SK-N-SH (cell line): Measurements from ENCODE around the gene PPP2R5C. TPM values are rescaled to one million over a fixed set of nuclear protein-coding genes. Genes with fewer than 3 reads are reported as not detected.

Source experiments
- CTCF ChIA-PET: fragments of 300-600, 350-600 bp; formaldehyde crosslinking; extraction: SDS; loops from one replicate; lab custom pipeline; 2021; lab: Yijun Ruan, JAX
- POLR2A ChIA-PET: fragments of 350-600 bp; sonication (Branson Sonifier 250); formaldehyde crosslinking; extraction: SDS; loops from one replicate; lab custom pipeline; 2020; ENCODE audit warnings: antibody characterized with exemption, inconsistent platforms; lab: Yijun Ruan, JAX
- DNase-seq: peaks from one replicate; pipeline ENCODE4 v3.0.0; 2012
- H2AFZ ChIP-seq: fragments of 200-600 bp; sonication (generic); 2 replicates; pipeline ENCODE4 v1.8.1; 2016; ENCODE audit warnings: antibody characterized with exemption, mild to moderate bottlenecking, low read depth
- H3F3A ChIP-seq: fragments of 200-600 bp; sonication (generic); replicated peaks from 2 replicates; pipeline ENCODE3; 2016; ENCODE audit warnings: antibody characterized with exemption, mild to moderate bottlenecking; ENCODE audit not compliant: insufficient read depth
- H3K27ac ChIP-seq, 2 experiments: fragments of 200-500 bp in 1 of 2; fragments of 200-600 bp in 1 of 2; sonication (Bioruptor generic) in 1 of 2; sonication (generic), shearing (Covaris generic) in 1 of 2; 2 replicates each; pipeline versions ENCODE4 v1.5.1 to v1.6.1; 2014 to 2016; ENCODE audit warnings: low read depth in 2 of 2, inconsistent platforms in 1 of 2, low read length in 1 of 2, mild to moderate bottlenecking in 1 of 2, mixed read lengths in 1 of 2
- H3K27me3 ChIP-seq: fragments of 200-600 bp; sonication (generic), shearing (Covaris generic); 2 replicates; pipeline ENCODE4 v1.6.1; 2016; ENCODE audit warnings: mixed run types; ENCODE audit not compliant: insufficient read depth
- H3K36me3 ChIP-seq, 2 experiments: fragments of 200-500 bp in 1 of 2; fragments of 200-600 bp in 1 of 2; sonication (Bioruptor generic) in 1 of 2; sonication (generic) in 1 of 2; replicated peaks in 1 of 2; 2 replicates each; pipeline versions ENCODE3 to v1.5.1; 2014 to 2016; ENCODE audit warnings: low read length in 1 of 2, mild to moderate bottlenecking in 1 of 2; ENCODE audit not compliant: insufficient read depth in 2 of 2, control insufficient read depth in 1 of 2
- H3K4me1 ChIP-seq, 2 experiments: fragments of 200-500 bp in 1 of 2; fragments of 200-600 bp in 1 of 2; sonication (Bioruptor generic) in 1 of 2; sonication (generic), shearing (Covaris generic) in 1 of 2; 2 replicates each; pipeline versions ENCODE4 v1.5.1 to v1.6.1; 2014 to 2016; ENCODE audit warnings: low read depth in 1 of 2, low read length in 1 of 2, mixed run types in 1 of 2; ENCODE audit not compliant: insufficient read depth in 2 of 2, control insufficient read depth in 1 of 2
- H3K4me2 ChIP-seq: fragments of 200-600 bp; sonication (generic), shearing (Covaris generic); 2 replicates; pipeline ENCODE4 v1.6.1; 2017; ENCODE audit warnings: mixed run types
- H3K4me3 ChIP-seq, 2 experiments: fragments of 200-500 bp in 1 of 2; fragments of 200-600 bp in 1 of 2; sonication (Bioruptor generic) in 1 of 2; sonication (generic), shearing (Covaris generic) in 1 of 2; 2 replicates each; pipeline versions ENCODE4 v1.5.1 to v1.8.1; 2014 to 2016; ENCODE audit warnings: low read depth in 2 of 2, inconsistent platforms in 1 of 2, low read length in 1 of 2, mild to moderate bottlenecking in 1 of 2, mixed read lengths in 1 of 2, moderate library complexity in 1 of 2
- H3K79me2 ChIP-seq: fragments of 200-600 bp; sonication (generic); 2 replicates; pipeline ENCODE4 v1.8.1; 2017; ENCODE audit warnings: mild to moderate bottlenecking; ENCODE audit not compliant: insufficient read depth
- H3K9ac ChIP-seq: fragments of 200-600 bp; sonication (generic); 2 replicates; pipeline ENCODE4 v1.6.1; 2017; ENCODE audit warnings: mixed run types
- H3K9me2 ChIP-seq: fragments of 200-600 bp; sonication (generic); 2 replicates; pipeline ENCODE4 v1.6.1; 2017; ENCODE audit warnings: mixed run types
- H3K9me3 ChIP-seq: fragments of 200-600 bp; sonication (generic); 2 replicates; pipeline ENCODE4 v1.6.1; 2017; ENCODE audit warnings: mixed run types, mild to moderate bottlenecking, moderate library complexity
- H4K20me1 ChIP-seq: fragments of 200-600 bp; sonication (generic); 2 replicates; pipeline ENCODE4 v1.6.1; 2017; ENCODE audit warnings: mild to moderate bottlenecking, mixed run types; ENCODE audit not compliant: insufficient read depth
- CTCF ChIP-seq: fragments of 200-600 bp; sonication (generic); IDR thresholded peaks from 2 replicates; pipeline ENCODE4 v1.6.1; 2017; ENCODE audit warnings: antibody characterized with exemption, mild to moderate bottlenecking, moderate library complexity
- FOSL2 ChIP-seq: IDR thresholded peaks from 2 replicates; pipeline ENCODE4 v1.4.0; 2012; ENCODE audit warnings: low read depth, mild to moderate bottlenecking, moderate library complexity, borderline replicate concordance
- GATA2 ChIP-seq: sonication (generic); formaldehyde crosslinking; IDR thresholded peaks from 2 replicates; pipeline ENCODE4 v1.5.0; 2020; ENCODE audit warnings: mild to moderate bottlenecking, missing genetic modification reagents
- JUND ChIP-seq: IDR thresholded peaks from 2 replicates; pipeline ENCODE4 v1.4.0; 2012
- PBX3 ChIP-seq: IDR thresholded peaks from 2 replicates; pipeline ENCODE4; 2012
- RXRA ChIP-seq: IDR thresholded peaks from 2 replicates; pipeline ENCODE4 v1.4.0; 2012; ENCODE audit warnings: low read depth, mild to moderate bottlenecking, borderline replicate concordance
- TCF12 ChIP-seq: IDR thresholded peaks from 2 replicates; pipeline ENCODE4 v1.4.0; 2012
- ZBTB33 ChIP-seq: IDR thresholded peaks from 2 replicates; pipeline ENCODE4 v1.4.0; 2012; ENCODE audit warnings: low read depth, borderline replicate concordance
- WGBS: methylation state at CpG from one replicate; pipeline ENCODE4 v1.1.6; 2017; ENCODE audit warnings: low lambda C conversion rate; 5-methylcytosine and 5-hydroxymethylcytosine counted together
- polyA plus RNA-seq, 3 experiments: library from polyadenylated mRNA; depleted of rRNA; stranded (reverse); fragments of >200 nt; gene quantifications; 2 replicates each; pipeline ENCODE4 v1.2.3, GENCODE V29; 2012

Gene PPP2R5C
- polyA plus RNA-seq, 1 of the 3 experiments (the other 2 are of a cell fraction) = 43.7 TPM

GRCh38 chr14:101784631-101785030 lies 23.1 kb downstream of the PPP2R5C start:
- ChIA-PET CTCF (interaction anchor here (2.0 to 2.5 kb wide), 2 partner anchors 14 to 24 kb away, joined by 4 to 16 read pairs; no protein-coding TSS in a partner anchor), POLR2A (interaction anchor here (1.3 kb wide), 1 partner anchor 164 kb away, joined by 3 read pairs; no protein-coding TSS in a partner anchor)
- H3K27ac ChIP-seq = no peak overlapping the region
- H3K9me2 ChIP-seq = no peaks in the 10 kb centered on the region
- no peaks in the 10 kb centered on the region for H4K20me1 ChIP-seq
- no peaks in the 10 kb centered on the region for H3K36me3 ChIP-seq
- DNase-seq = no peak
- H2AFZ ChIP-seq = no peak overlapping the region
- no peak for TF ChIP-seq JUND
- no peak for TF ChIP-seq RXRA
- no peak for TF ChIP-seq CTCF
- peaks cover 5% of the 10 kb centered on the region for H3F3A ChIP-seq
- 85% methylated on average over 4 of the region's 6 CpGs for WGBS
- H3K4me2 ChIP-seq = no peak overlapping the region
- peaks cover 0 to 21% of the 10 kb centered on the region in 2 experiments; a peak in 2 of 4 replicates for H3K4me1 ChIP-seq
- no peaks in the 10 kb centered on the region for H3K9me3 ChIP-seq
- H3K9ac ChIP-seq = no peak overlapping the region
- H3K27me3 ChIP-seq = no peaks in the 10 kb centered on the region
- no peaks in the 10 kb centered on the region for H3K79me2 ChIP-seq
- no peak overlapping the region for H3K4me3 ChIP-seq

GRCh38 chr14:101788016-101788635 lies 26.6 kb downstream of the PPP2R5C start:
- H3K9ac ChIP-seq = no peak overlapping the region
- H2AFZ ChIP-seq = no peak overlapping the region
- H3K27ac ChIP-seq = peak overlapping the region in 1 of 2 experiments; percentile 43; a peak in 1 of 4 replicates
- no peak for DNase-seq
- no peaks in the 10 kb centered on the region for H3K9me3 ChIP-seq
- H3K4me3 ChIP-seq = no peak overlapping the region
- CTCF ChIA-PET = interaction anchor here (0.9 kb wide), 1 partner anchor 23 kb away, joined by 3 read pairs; no protein-coding TSS in a partner anchor
- POLR2A ChIA-PET = interaction anchor here (1.3 kb wide), 1 partner anchor 20 kb away, joined by 3 read pairs; no protein-coding TSS in a partner anchor
- TF ChIP-seq PBX3 = no peak
- TF ChIP-seq GATA2 (CRISPR knock-in tag) = no peak
- TF ChIP-seq TCF12 = 0 out of 2 replicates have a peak, but pooled peaks have one; percentile 31
- TF ChIP-seq FOSL2 = no peak
- no peak for TF ChIP-seq ZBTB33
- no peaks in the 10 kb centered on the region for H3K27me3 ChIP-seq
- H3K4me1 ChIP-seq = peaks cover 0 to 21% of the 10 kb centered on the region in 2 experiments; a peak in 2 of 4 replicates
- H3F3A ChIP-seq = peaks cover 5% of the 10 kb centered on the region
- 80% methylated on average over 13 of the region's 13 CpGs for WGBS
- H3K79me2 ChIP-seq = no peaks in the 10 kb centered on the region
- H3K9me2 ChIP-seq = no peaks in the 10 kb centered on the region
- no peaks in the 10 kb centered on the region for H4K20me1 ChIP-seq
- no peak overlapping the region for H3K4me2 ChIP-seq
- no peaks in the 10 kb centered on the region for H3K36me3 ChIP-seq
